Measurements from ENCODE around the gene B4GALT3. TPM values are rescaled to one million over a fixed set of nuclear protein-coding genes. Genes with fewer than 3 reads are reported as not detected.

Gene B4GALT3
- total and polyA plus RNA-seq, 2 of the 8 experiments (the other 6 are each of a cell fraction or from before 2014, with no cell fraction given), result 42.3 to 43.0 TPM

DNA sequence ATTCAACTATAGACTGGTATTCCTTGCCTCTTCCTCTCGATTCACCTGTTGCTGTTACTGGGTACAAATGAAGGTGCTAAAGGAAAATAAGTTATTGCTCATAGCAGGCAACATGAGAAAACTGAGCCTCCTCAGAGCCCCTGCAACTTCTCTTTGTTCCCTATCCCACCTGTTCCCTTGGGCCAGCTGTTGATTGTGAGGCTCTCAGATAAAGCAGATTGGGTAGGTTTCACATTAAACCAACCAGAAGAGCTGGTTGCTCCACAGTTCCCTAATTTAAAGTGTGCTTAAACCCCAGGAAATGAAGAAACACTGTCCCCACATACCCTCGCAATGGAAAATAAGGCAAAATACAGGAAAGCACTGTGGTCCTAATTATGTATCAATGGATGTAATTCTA, 49.7 kb downstream of the B4GALT3 start:
- POLR2A ChIA-PET (ENCODE audit: partially characterized antibody), result interaction anchor here (1.0 to 1.8 kb wide), 4 partner anchors 9 to 26 kb away, joined by 3 to 6 read pairs (median 6); partner anchors contain the start of gene UFC1
- no peak overlapping the region for H3K9ac ChIP-seq (replicated peaks in 1 of 4; ENCODE audit: extremely low read depth in 1 of 4, low read depth in 3 of 4, low read length in 3 of 4)
- H3K4me2 ChIP-seq (ENCODE audit: insufficient read depth in 1 of 2, low read depth in 2 of 2, low read length in 2 of 2), result no peak overlapping the region
- H3K27ac ChIP-seq (ENCODE audit: low read depth, low read length), result no peak overlapping the region
- H3K18ac ChIP-seq (ENCODE audit: extremely low read depth, low read length), result no peak overlapping the region
- H3K23me2 ChIP-seq (ENCODE audit: low read depth, low read length), result peaks cover 6% of the 10 kb centered on the region; the same call in 1 of the 2 replicates
- H3K4me3 ChIP-seq (ENCODE audit: extremely low read depth in 1 of 4, insufficient read depth in 2 of 4, low read depth in 3 of 4, low read length in 4 of 4), result no peak overlapping the region
- no peak overlapping the region for H3K14ac ChIP-seq (ENCODE audit: insufficient read length)
- CTCF ChIA-PET (ENCODE audit: partially characterized antibody), result interaction anchor here (0.9 to 1.2 kb wide), 3 partner anchors 13 to 64 kb away, joined by 3 to 4 read pairs (median 3); partner anchors contain the start of gene PPOX
- H2BK120ac ChIP-seq (replicated peaks; ENCODE audit: low read depth, low read length), result no peak overlapping the region
- FAIRE-seq (no peak), DNase-seq (ENCODE audit: low read depth in 1 of 2, low spot score in 2 of 2) (no peak)
- no peaks in the 10 kb centered on the region; a peak in 1 of 7 replicates for H3K4me1 ChIP-seq (replicated peaks in 1 of 4; ENCODE audit: control insufficient read depth in 3 of 4, insufficient read depth in 4 of 4, low read length in 3 of 4)
- H3K36me3 ChIP-seq (ENCODE audit: control insufficient read depth in 2 of 4, insufficient read depth in 4 of 4, low read length in 3 of 4), result peaks cover 5 to 58% (median 21%) of the 10 kb centered on the region in 4 experiments; a peak in 7 of 8 replicates
- peaks cover 2 to 12% of the 10 kb centered on the region in 2 experiments for H4K20me1 ChIP-seq (replicated peaks in 1 of 2; ENCODE audit: control insufficient read depth in 1 of 2, insufficient read depth in 2 of 2, low read length in 2 of 2)
- peaks cover 6% of the 10 kb centered on the region for H3K79me1 ChIP-seq (ENCODE audit: low read depth, low read length)
- no peak overlapping the region for H3K4ac ChIP-seq (replicated peaks; ENCODE audit: insufficient read length, low read depth, low read length)
- no peak overlapping the region for H3K56ac ChIP-seq (replicated peaks; ENCODE audit: insufficient read length, low read depth, low read length)
- no peak overlapping the region for H2BK20ac ChIP-seq (ENCODE audit: low read length)
- no peak overlapping the region for H2BK15ac ChIP-seq (ENCODE audit: low read length)
- H2AFZ ChIP-seq (ENCODE audit: low read length), result no peak overlapping the region
- WGBS, 2 experiments (ENCODE audit: extremely low coverage in 1 of 2, insufficient coverage in 1 of 2, insufficient read length in 1 of 2, insufficient replicate concordance in 2 of 2, low coverage in 1 of 2, low lambda C conversion rate in 2 of 2, missing lambda C conversion rate in 1 of 2), result 93% methylated on average over 2 of the region's 2 CpGs; no CpG with 5 or more reads in 1 of the 2 experiments
- no peaks in the 10 kb centered on the region for H3K9me3 ChIP-seq (ENCODE audit: insufficient read depth in 2 of 2, low read depth in 1 of 2, low read length in 1 of 2)
- H4K5ac ChIP-seq (ENCODE audit: insufficient read length, low read depth, low read length), result no peak overlapping the region
- no peak overlapping the region for H4K91ac ChIP-seq (replicated peaks; ENCODE audit: insufficient read length, low read length)
- H3K23ac ChIP-seq (ENCODE audit: insufficient read length), result no peak overlapping the region
- no peak overlapping the region for H2AK5ac ChIP-seq (ENCODE audit: low read depth, low read length)
- peaks cover 0 to 60% of the 10 kb centered on the region in 2 experiments; a peak in 3 of 4 replicates for H3K79me2 ChIP-seq (ENCODE audit: control insufficient read depth in 1 of 2, insufficient read depth in 2 of 2, low read length in 2 of 2)
- no peak overlapping the region for H2BK12ac ChIP-seq (ENCODE audit: low read depth, low read length)
- no peak overlapping the region for H4K8ac ChIP-seq (ENCODE audit: extremely low read depth, insufficient read depth, low read length)
- H3K27me3 ChIP-seq (replicated peaks in 1 of 4; ENCODE audit: control insufficient read depth in 3 of 4, extremely low read depth in 1 of 4, insufficient read depth in 3 of 4, low read length in 3 of 4), result no peaks in the 10 kb centered on the region
- H2BK5ac ChIP-seq (ENCODE audit: low read depth, low read length), result no peak overlapping the region
- TF ChIP-seq FOSL1 (IDR thresholded peaks at IDR 0.05; ENCODE audit: insufficient read depth, low read depth, low read length) (no peak), NANOG (IDR thresholded peaks at IDR 0.05; ENCODE audit: insufficient read depth, low read depth, low read length, poor library complexity, severe bottlenecking) (no peak), SUZ12 (IDR thresholded peaks at IDR 0.05; ENCODE audit: low read length) (no peak), TBP (IDR thresholded peaks at IDR 0.05; ENCODE audit: low read depth, low read length) (no peak), CEBPB (IDR thresholded peaks at IDR 0.05; ENCODE audit: low read depth, low read length) (no peak), RNF2 (IDR thresholded peaks at IDR 0.05; ENCODE audit: borderline replicate concordance, low read depth, low read length, missing control alignments, poor library complexity, severe bottlenecking) (no peak)

Data from H1 (cell line).